ENCODE results near the gene CDC14B.

DNA sequence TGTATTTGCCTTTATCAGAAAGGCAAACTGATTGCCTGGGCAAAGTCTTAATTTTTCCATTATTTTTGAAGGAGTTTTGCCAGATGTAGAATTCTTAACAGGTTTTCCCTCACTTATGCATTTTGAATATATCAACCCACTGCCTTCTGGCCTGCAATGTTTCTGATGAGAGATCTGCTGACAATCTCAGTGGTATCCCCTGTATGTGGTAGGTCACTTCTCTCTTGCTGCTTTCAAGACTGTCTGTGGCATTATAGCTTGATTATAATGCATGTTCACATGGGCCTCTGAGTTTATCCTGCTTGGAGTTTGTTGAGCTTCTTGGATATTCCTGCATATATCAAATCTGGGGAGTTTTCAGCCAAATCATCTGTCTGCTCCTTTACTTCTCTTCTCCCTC is 87.5 kb downstream of the CDC14B start:
- TF ChIP-seq, protein P1, sequence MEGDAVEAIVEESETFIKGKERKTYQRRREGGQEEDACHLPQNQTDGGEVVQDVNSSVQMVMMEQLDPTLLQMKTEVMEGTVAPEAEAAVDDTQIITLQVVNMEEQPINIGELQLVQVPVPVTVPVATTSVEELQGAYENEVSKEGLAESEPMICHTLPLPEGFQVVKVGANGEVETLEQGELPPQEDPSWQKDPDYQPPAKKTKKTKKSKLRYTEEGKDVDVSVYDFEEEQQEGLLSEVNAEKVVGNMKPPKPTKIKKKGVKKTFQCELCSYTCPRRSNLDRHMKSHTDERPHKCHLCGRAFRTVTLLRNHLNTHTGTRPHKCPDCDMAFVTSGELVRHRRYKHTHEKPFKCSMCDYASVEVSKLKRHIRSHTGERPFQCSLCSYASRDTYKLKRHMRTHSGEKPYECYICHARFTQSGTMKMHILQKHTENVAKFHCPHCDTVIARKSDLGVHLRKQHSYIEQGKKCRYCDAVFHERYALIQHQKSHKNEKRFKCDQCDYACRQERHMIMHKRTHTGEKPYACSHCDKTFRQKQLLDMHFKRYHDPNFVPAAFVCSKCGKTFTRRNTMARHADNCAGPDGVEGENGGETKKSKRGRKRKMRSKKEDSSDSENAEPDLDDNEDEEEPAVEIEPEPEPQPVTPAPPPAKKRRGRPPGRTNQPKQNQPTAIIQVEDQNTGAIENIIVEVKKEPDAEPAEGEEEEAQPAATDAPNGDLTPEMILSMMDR (conservative IDR thresholded peaks at IDR 0.05 in 1 of 2, IDR thresholded peaks at IDR 0.05 in 1 of 2; ENCODE audit: extremely low read depth in 1 of 2, insufficient read depth in 1 of 2, low read depth in 1 of 2, low read length in 2 of 2): no peak
- no peak for TF ChIP-seq EZH2 (IDR thresholded peaks at IDR 0.05; ENCODE audit: borderline replicate concordance, low read length)
